Thyroid gland (tissue), 4 donors: ENCODE measurements around the gene ZXDC. TPM values are rescaled to one million over a fixed set of nuclear protein-coding genes. Genes with fewer than 3 reads are reported as not detected.

Experiments used
- DNase-seq, 2 donors: peaks; one replicate each; pipeline ENCODE4 v3.0.0-alpha.2; 2019
- H3K27ac ChIP-seq, 3 donors: fragments of 200-600 bp; sonication (generic); 1 replicate in 2 of 3; 2 replicates in 1 of 3; pipeline ENCODE4 v1.5.1; 2016 to 2019; ENCODE audit warnings: mild to moderate bottlenecking in 1 of 3, moderate library complexity in 1 of 3
- H3K27me3 ChIP-seq: fragments of 200-600 bp; sonication (generic); one replicate; pipeline ENCODE4 v1.5.1; 2019
- H3K36me3 ChIP-seq, 2 donors: fragments of 200-600 bp; sonication (generic); one replicate each; pipeline ENCODE4 v1.5.1; 2016 to 2019
- H3K4me1 ChIP-seq, 2 donors: fragments of 200-600 bp; sonication (generic); one replicate each; pipeline ENCODE4 v1.5.1; 2017 to 2019
- H3K4me3 ChIP-seq, 3 donors: fragments of 200-600 bp; sonication (generic); replicated peaks in 1 of 3; 1 replicate in 2 of 3; 2 replicates in 1 of 3; pipeline ENCODE4 v1.5.1; 2016; ENCODE audit warnings: mild to moderate bottlenecking in 1 of 3
- H3K9me3 ChIP-seq: fragments of 200-600 bp; sonication (generic); one replicate; pipeline ENCODE4 v1.5.1; 2017
- POLR2A ChIP-seq, 2 donors: fragments of 450-650 bp; IDR thresholded peaks; one replicate each; pipeline ENCODE4 v1.6.1; 2017; ENCODE audit warnings: antibody characterized with exemption in 2 of 2, mild to moderate bottlenecking in 2 of 2, moderate library complexity in 1 of 2
- WGBS, 2 donors: methylation state at CpG; one replicate each; pipeline ENCODE4 v1.1.5; 2017; 5-methylcytosine and 5-hydroxymethylcytosine counted together
- intact Hi-C: fragments of 100-400 bp; cut with DNase I; formaldehyde crosslinking; loops from one replicate; pipeline ENCODE4 v1.15.1; 2023
- total RNA-seq, 4 donors: library from RNA; depleted of rRNA; stranded (reverse); fragments of >200 nt; gene quantifications; one replicate each; pipeline ENCODE4 v1.2.3, GENCODE V29; 2016
- TF ChIP-seq, protein P1 (sequence below), 6 experiments: fragments of 200-600 bp in 3 of 6; fragments of 450-650 bp in 3 of 6; sonication (generic) in 3 of 6; IDR thresholded peaks; one replicate each; pipeline ENCODE4 v1.5.1; 2016 to 2019; ENCODE audit warnings: antibody characterized with exemption in 6 of 6, mild to moderate bottlenecking in 2 of 6, inconsistent platforms in 1 of 6, moderate library complexity in 1 of 6

ZXDC gene
- total RNA-seq, 4 donors from 2014 or later, result 51.5 to 96.8 (median 57.4) TPM

GRCh38 chr3:126421573-126422119 is 54.0 kb downstream of the ZXDC start:
- no peaks in the 10 kb centered on the region for H3K27me3 ChIP-seq
- H3K27ac ChIP-seq, result no peak overlapping the region
- H3K36me3 ChIP-seq, result no peaks in the 10 kb centered on the region
- intact Hi-C loops, result no loop called here
- H3K4me3 ChIP-seq, result no peak overlapping the region
- H3K4me1 ChIP-seq, result no peaks in the 10 kb centered on the region
- WGBS, 2 donors, result 79 to 85% methylated on average over 3 to 10 of the region's 10 CpGs
- no peak for DNase-seq
- no peaks in the 10 kb centered on the region for H3K9me3 ChIP-seq
- TF ChIP-seq, protein P1, sequence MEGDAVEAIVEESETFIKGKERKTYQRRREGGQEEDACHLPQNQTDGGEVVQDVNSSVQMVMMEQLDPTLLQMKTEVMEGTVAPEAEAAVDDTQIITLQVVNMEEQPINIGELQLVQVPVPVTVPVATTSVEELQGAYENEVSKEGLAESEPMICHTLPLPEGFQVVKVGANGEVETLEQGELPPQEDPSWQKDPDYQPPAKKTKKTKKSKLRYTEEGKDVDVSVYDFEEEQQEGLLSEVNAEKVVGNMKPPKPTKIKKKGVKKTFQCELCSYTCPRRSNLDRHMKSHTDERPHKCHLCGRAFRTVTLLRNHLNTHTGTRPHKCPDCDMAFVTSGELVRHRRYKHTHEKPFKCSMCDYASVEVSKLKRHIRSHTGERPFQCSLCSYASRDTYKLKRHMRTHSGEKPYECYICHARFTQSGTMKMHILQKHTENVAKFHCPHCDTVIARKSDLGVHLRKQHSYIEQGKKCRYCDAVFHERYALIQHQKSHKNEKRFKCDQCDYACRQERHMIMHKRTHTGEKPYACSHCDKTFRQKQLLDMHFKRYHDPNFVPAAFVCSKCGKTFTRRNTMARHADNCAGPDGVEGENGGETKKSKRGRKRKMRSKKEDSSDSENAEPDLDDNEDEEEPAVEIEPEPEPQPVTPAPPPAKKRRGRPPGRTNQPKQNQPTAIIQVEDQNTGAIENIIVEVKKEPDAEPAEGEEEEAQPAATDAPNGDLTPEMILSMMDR (IDR thresholded peaks at IDR 0.05), result no peak
- no peak for TF ChIP-seq POLR2A (IDR thresholded peaks at IDR 0.05)

GRCh38 chr3:126419886-126420786 is 55.6 kb downstream of the ZXDC start:
- intact Hi-C loops, result no loop called here

GRCh38 chr3:126419151-126419703 is 56.5 kb downstream of the ZXDC start:
- no peaks in the 10 kb centered on the region for H3K4me1 ChIP-seq
- H3K9me3 ChIP-seq, result no peaks in the 10 kb centered on the region
- TF ChIP-seq POLR2A (IDR thresholded peaks at IDR 0.05), result no peak
- TF ChIP-seq, protein P1 (IDR thresholded peaks at IDR 0.05), result no peak
- 52% methylated on average over 6 of the region's 6 CpGs for WGBS, 2 donors
- no peak overlapping the region for H3K4me3 ChIP-seq
- no peaks in the 10 kb centered on the region for H3K36me3 ChIP-seq
- H3K27me3 ChIP-seq, result no peaks in the 10 kb centered on the region
- intact Hi-C loops, result no loop called here
- DNase-seq, result no peak
- no peak overlapping the region for H3K27ac ChIP-seq

More at GRCh38 chr3:126419886-126420786, 55.6 kb downstream of the ZXDC start:
- no peaks in the 10 kb centered on the region for H3K4me1 ChIP-seq
- DNase-seq, result no peak
- no peaks in the 10 kb centered on the region for H3K36me3 ChIP-seq
- no peaks in the 10 kb centered on the region for H3K9me3 ChIP-seq
- H3K27me3 ChIP-seq, result no peaks in the 10 kb centered on the region
- TF ChIP-seq, protein P1 (IDR thresholded peaks at IDR 0.05), result no peak
- TF ChIP-seq POLR2A (IDR thresholded peaks at IDR 0.05), result no peak
- WGBS, 2 donors, result 70 to 79% methylated on average over 18 to 22 of the region's 22 CpGs
- H3K4me3 ChIP-seq, result no peak overlapping the region
- no peak overlapping the region for H3K27ac ChIP-seq

GRCh38 chr3:126418661-126419131 is 57.0 kb downstream of the ZXDC start:
- intact Hi-C loops, result no loop called here
- Histone ChIP-seq H3K4me3 (no peak overlapping the region), H3K27me3 (no peaks in the 10 kb centered on the region), H3K36me3 (no peaks in the 10 kb centered on the region), H3K9me3 (no peaks in the 10 kb centered on the region), H3K27ac (no peak overlapping the region), H3K4me1 (no peaks in the 10 kb centered on the region)
- TF ChIP-seq POLR2A (IDR thresholded peaks at IDR 0.05), result no peak
- TF ChIP-seq, protein P1 (IDR thresholded peaks at IDR 0.05), result no peak
- no peak for DNase-seq
- 74 to 87% methylated on average over 16 to 20 of the region's 20 CpGs for WGBS, 2 donors
